ENCODE measurements around the gene ZNF467.

GRCh38 chr7:149729983-149730801 is 43.2 kb downstream of the ZNF467 start:
- TF ChIP-seq ISL1 (CRISPR knock-in tag; IDR thresholded peaks at IDR 0.05) (no peak), ZFP30 (CRISPR knock-in tag; IDR thresholded peaks at IDR 0.05) (no peak), PPARA (CRISPR knock-in tag; IDR thresholded peaks at IDR 0.05; ENCODE audit: borderline replicate concordance) (no peak), TOX (CRISPR knock-in tag; IDR thresholded peaks at IDR 0.05; ENCODE audit: borderline replicate concordance) (no peak), BACH2 (CRISPR knock-in tag; IDR thresholded peaks at IDR 0.05; ENCODE audit: borderline replicate concordance) (no peak), TSHZ2 (CRISPR knock-in tag; IDR thresholded peaks at IDR 0.05) (no peak)

Data from SK-N-SH treated with all-trans-retinoic acid at 6 μM for 48 hours (cell line).